ENCODE data around the gene PODN.
A peak's percentile ranks its signal among the peaks of the same experiment; 100 is the strongest.

The PODN gene

DNA sequence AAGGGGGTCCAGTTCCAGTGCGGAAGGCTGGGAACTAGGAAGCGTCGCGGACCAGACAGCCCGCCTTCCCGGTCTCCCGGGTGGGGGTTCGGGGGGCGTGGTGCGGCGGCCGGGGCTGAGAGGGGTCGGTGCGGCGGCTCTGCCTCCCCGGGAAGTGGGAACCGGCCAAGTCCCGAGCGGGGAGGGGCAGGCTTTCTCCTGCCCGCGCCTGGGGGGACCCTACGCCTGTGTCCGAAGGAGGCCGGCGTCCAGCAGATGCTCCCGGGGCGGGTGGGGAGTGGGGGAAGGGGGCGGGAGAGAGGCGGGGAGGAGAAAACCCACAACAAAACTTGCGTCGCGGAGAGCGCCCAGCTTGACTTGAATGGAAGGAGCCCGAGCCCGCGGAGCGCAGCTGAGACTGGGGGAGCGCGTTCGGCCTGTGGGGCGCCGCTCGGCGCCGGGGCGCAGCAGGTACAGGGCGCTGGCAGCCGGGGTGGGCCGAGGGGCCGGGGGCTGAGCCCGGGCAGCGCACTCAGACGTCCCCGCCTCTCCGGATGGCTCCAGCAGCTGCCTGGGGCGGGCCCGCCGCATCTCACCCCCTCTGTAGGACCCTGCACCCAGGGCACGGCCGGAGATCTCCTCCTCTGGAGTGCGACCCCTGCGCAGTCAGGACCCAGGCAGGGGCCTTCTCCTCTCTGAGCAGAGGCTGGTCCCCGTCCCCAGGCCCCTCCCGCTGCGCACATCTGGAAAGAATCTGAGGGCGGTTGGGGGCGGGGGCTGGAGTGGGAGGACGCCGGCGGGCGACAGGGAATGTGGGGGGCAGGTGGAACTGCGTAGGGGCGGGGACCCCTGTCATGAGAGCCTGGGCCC, at the start of gene PODN:
TSS of gene PODN (plus strand) at position 355 of the 849 bp plus-strand sequence. CDS start 7,643 bp downstream, outside the sequence.
- no peak for DNase-seq (ENCODE audit: low read depth)

DNA sequence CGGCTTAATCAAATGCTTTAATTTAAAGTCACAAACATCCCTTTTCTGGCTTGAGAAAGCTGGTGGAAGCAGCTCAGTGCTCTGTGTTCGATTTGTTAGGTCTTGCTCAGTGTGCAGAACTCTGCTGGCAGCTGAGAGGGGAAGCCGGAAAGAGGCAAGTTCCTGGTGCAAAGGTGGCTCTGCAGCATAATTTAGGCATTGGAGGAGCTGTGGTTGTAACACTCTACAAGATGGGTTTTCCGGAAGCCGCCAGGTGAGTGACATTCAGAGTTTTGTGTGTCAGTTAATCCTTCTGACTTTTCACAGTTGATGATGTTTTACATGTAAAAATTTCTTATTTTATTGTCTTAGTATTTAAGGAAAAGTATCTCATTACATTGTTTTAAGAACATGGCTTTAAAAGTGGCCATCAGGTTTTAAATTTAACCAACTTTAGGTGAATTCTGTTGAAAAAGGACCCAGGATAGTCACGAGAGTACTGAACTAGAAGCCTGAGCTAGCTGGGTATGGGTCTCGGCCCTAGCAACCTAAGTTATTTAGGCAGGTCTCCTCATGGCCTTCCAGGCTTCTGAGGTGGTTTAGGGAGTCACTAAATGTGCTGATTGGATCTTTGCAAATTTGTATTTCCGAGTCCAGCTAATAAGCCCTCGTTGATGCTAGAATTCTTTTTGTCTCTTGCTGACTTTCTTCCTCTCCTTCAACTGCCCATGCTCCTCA, 47.1 kb upstream of the PODN start:
- DNase-seq (ENCODE audit: low read depth): peak; percentile 73

- no peak for DNase-seq (ENCODE audit: low read depth)
Measured at GRCh38 chr1:53015508-53015860, 46.5 kb upstream of the PODN start.

GRCh38 chr1:53016705-53017104, 45.3 kb upstream of the PODN start:
- no peak for DNase-seq (ENCODE audit: low read depth)

- DNase-seq (ENCODE audit: low read depth): no peak
Measured at GRCh38 chr1:53020588-53020987, 41.4 kb upstream of the PODN start.

DNA sequence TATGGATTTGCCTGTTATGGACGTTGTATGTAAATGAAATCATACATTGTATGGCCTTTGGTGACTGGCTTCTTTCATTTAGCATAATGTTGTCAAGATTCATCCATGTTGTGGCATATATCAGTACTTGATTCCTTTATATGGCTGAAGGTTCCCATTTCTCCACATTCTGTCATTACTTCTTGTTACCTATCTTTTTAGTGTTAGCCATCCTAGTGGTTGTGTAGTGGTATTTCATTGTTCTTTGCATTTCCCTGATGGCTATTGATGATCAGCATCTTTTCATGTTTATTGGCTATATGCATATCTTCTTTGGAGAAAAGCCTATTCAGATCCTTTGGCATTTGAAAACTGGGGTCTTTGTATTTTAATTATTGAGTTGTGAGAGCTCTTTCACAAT, 39.8 kb upstream of the PODN start:
- DNase-seq (ENCODE audit: low read depth): no peak

DNA sequence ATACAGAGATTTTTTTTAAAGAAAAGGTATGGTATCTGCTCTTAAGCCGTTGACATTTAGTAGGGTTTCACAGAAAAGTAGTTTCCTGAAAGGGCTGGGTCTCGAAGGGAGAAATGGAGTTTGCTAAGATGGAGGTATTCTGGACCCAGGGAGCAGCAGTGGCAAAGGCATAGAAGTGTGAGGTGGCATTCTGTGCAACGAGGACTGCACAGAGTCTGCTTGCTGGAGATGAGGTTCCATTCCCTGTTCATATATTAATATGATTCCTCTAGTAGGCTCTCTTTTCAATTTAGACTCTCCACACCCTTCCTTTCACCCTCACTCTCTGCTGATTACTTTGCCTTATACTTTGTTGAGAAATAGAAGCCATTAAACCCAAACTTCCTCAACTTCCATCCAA, 38.5 kb upstream of the PODN start:
- DNase-seq (ENCODE audit: low read depth): no peak

GRCh38 chr1:53024117-53024516, 37.9 kb upstream of the PODN start:
- DNase-seq (ENCODE audit: low read depth): no peak

DNA sequence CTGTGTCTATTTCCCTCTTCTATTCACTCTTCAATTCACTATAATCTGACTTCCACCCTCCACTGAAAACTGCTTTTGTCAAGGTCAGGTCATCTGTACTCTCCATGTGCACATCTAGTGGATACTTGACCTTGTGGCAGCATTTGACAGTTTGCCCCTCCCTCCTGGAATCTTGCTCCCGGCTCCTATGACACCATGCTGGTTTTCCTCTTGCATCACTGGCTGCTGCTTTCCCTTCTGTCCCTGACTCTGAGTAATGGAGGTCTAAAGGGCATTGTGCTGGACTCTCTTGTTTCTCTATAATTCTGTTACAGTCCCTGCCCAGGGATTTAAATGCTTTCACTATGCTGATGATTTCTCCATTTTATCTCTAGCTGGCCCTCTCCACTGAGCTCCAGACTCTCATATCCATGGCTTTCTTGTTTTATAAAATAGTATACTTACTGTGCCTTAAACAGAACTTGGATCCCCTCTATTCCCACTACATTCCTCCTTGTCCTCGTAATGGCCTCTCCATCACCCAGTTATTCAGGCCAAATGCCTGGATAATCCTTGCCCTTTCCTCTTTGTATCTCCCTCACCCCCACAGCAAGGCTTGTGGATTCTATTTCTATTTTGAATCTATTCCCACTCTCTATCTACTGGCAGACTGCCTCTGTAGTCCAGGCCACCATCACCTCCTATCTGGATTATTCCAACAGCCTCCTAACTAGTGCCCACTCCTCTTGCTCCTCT, 36.8 kb upstream of the PODN start:
- no peak for DNase-seq (ENCODE audit: low read depth)

- no peak for DNase-seq (ENCODE audit: low read depth)
Measured at GRCh38 chr1:53025769-53026112, 36.3 kb upstream of the PODN start.

- no peak for DNase-seq (ENCODE audit: low read depth)
Measured at GRCh38 chr1:53026254-53026653, 35.8 kb upstream of the PODN start.

- DNase-seq (ENCODE audit: low read depth): no peak
Measured at GRCh38 chr1:53031732-53032131, 30.3 kb upstream of the PODN start.

GRCh38 chr1:53037159-53037558, 24.9 kb upstream of the PODN start:
- DNase-seq (ENCODE audit: low read depth): no peak

DNA sequence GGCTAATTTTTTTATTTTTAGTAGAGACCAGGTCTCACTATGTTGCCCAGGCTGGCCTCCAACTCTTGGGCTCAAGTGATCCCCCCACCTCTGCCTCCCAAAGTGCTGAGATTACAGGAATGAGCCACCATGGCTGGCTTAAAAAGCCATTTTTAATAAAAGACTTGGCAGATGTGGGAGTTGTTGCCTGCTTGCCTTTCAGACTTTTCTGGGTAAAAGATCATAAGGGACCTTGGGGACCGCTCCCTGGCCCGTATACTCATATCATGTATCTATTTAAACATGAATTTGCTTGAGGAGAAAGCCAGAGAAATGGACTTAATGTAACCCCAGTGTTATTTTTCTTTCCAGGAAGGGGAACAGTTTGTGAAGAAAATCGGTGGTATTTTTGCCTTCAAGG, 23.4 kb upstream of the PODN start:
- DNase-seq (ENCODE audit: low read depth): no peak

- DNase-seq (ENCODE audit: low read depth): no peak
Measured at GRCh38 chr1:53043271-53043670, 18.7 kb upstream of the PODN start.

GRCh38 chr1:53044926-53045325, 17.1 kb upstream of the PODN start:
- DNase-seq (ENCODE audit: low read depth): no peak

DNA sequence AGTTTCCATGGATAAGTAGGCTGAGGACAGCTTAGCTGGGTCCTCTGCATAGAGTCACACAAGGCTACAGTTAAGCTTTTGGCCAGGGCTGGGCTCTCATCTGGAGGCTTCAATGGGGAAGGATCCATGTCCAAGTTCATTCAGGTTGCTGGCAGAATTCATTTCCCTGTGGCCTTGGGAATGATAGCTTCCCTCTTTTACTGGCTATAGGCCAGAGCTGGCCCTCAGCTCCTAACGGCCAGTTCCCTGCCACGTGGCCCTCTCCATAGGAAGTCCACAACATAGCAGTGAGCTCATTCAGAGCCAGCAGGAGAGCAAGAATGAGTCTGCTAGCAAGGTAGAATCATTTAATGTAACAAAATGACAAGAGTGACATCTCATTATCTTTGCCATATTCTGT, 15.1 kb upstream of the PODN start:
- no peak for DNase-seq (ENCODE audit: low read depth)

DNA sequence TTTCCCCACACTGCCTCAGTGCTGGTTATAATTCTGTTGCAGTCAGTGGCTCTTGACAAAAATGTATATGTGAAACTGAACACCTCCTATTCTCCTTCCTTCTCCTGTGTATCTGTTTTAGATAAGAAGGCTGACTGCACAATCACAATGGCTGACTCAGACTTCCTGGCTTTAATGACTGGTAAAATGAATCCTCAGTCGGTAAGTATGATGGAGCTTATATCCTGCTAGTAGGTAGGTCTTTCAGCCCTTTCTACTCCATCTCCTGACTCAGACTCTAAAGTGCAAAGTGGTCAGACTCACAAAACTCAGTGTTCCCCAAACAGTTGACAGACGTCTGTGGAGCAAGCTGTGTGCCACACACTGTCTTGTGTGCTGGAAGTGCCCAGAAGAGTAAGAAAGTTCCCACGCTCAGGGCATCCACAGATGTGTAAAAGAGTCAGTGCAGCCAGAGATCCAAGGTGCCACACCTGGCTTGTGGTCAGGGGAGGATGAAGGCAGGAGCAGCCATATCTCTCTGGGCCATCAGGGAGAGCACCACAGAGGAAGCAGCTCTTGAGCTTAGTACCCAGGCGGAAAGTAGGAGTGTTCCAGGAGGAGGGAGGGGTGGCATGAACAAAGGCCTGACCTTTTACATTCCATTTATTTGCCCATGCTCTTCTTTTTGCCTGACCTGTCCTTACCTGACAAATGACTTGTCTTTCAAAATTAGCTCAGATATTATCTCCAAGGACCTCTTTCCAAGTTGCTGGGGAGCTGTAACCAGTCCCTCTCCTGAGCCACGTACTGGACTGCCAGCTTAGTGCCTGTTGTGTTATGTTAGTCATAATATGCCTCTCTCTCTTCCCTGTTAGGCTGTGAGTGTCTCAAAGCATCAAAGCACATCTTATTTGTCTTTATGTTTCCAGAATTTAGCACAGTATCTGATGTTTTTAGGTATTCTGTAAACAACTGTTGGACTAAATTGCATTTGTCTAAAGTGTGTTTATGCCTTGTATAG, 14.0 kb upstream of the PODN start:
- no peak for DNase-seq (ENCODE audit: low read depth)

DNA sequence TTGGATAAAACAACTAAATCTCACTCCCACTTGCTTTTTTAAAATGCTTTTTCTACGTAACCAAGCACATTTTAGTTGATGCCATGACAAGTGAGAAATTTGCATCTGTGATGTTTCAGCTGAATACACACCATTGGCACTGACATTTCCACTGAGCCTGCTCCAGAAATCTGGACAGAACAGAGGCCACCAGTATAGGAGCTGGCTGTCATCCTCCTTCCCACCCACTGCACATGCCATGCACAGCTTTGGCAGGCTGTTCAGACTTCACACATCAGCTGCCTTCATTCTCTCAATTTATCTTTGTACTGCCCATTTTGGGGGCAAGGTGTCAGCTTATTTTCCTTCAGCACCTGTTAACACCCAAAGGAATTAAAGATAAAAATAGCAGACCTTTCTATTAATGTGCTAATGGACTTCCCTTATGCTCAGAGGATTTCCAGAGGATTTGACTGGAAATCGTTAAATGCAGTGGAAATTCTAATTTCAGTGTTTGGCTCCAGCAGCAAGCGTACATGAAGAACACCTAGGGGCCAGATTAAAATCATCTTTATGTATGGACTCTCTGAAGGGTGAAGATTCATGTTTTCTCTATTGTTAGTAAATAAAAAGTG, 12.9 kb upstream of the PODN start:
- no peak for DNase-seq (ENCODE audit: low read depth)

DNA sequence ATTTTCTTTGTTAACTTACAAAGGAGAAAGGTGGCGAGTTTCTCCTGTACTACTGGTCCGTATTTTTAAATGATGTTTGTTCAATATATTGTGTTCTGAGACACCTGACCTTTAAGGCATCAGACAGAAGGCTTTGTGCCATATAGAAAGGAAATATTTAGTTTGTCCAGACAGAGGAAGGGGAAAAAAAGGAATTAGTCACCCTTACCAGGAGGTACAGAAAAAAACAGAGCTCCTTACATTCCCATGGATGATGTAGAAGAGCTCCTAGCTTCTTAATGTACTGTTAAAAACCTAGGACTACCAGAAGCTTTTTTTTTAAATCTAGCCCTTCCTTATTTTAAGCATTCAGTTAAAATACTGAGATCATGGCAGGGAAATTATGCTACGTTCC, 12.4 kb upstream of the PODN start:
- no peak for DNase-seq (ENCODE audit: low read depth)

GRCh38 chr1:53050310-53050709, 11.7 kb upstream of the PODN start:
- no peak for DNase-seq (ENCODE audit: low read depth)
